Stimulated activated CD4-positive, alpha-beta T cell treated with anti-CD3 and anti-CD28 coated beads, Interleukin-4, amount 100 ng/mL, for 48 hours (primary cell): ENCODE data around the gene KCNK7.
"Not testable (repeated sequence)": the region's sequence is repeated elsewhere in the genome, so short reads cannot be mapped to it uniquely, and the experiment has no call there.

Experiments
- DNase-seq, 2 donors: peaks; one replicate each; pipeline ENCODE4 v3.0.0-alpha.2; 2020; ENCODE audit warnings: low read depth in 2 of 2

KCNK7 gene

DNA sequence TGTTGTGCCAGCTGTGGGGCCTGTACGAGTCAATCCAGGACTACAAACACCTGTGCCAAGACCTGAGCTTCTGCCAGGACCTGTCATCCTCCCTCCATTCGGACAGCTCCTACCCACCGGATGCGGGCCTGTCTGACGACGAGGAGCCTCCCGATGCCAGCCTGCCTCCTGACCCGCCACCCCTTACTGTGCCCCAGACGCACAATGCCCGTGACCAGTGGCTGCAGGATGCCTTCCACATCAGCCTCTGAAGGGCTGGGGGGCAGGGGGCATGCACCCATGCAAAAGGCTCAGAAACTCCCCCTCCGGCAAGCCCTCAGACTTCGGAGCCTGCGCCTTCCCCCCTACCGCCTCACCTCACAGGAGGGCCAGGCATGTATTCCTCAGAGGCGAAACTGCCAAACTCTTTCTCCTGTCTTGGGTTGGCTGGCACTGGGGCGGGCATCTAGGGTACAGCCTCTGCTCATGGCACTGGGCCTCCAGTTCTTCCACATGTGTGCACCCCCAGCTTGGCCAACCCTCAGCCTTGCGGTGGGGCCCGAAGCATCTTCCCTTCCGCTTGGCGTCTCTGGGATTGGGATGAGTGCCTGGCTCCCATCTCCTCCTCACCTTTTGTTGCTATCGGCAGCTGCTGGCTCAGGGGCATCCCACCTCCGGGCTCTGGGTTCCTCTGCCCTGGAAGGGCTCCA is 22.1 kb downstream of the KCNK7 start:
- DNase-seq, result no peak

DNA sequence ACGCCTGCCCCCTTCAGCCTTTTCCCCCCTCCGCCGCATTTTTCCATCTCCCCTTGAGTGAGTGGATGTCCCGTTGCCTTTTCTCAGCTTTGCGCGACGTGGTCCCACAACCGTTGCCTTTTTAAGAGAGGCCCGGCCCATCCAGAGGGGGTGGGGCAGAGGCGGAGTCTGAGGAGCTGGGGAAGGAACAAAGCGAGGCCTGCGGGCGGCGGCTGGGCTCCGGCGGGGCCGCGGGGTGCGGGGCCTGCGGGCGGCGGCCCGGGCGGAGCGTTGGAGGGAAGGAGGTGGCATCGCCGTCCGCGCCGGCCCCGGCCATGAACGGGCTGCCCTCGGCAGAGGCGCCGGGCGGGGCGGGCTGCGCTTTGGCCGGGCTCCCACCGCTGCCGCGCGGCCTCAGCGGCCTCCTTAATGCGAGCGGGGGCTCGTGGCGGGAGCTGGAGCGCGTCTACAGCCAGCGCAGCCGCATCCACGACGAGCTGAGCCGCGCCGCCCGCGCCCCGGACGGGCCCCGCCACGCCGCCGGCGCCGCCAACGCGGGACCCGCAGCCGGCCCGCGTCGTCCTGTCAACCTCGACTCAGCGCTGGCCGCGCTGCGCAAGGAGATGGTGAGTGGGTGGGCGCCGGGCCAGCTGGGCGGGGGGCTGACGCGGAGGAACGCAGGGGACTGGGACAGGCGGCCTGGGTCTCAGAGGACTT is 23.1 kb downstream of the KCNK7 start, which contains the start of gene FAM89B:
FAM89B (plus strand) TSS at position 183 of the 696 bp plus-strand sequence; CDS start at position 315, 132 bp downstream.
- DNase-seq, result peak; percentile 87 to 90

DNA sequence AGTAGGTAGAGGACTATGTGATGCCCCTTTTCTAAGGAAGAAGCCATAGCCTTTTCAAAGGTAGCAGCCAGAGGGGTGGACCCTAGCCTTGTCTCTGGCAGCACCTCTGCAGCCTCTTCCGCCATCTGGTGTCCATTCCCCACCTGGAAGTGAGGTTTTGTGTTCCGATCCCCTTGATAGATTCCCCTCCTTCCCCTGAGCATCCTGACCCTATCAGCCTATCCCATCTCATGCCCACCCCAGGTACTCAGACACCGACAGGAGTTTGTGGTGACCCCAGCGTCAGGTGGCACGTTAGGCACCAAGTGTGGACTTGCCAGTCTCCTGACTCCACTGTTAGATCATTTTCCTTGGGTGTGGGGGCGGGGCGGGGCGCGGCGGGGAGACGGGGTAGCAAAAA is 23.7 kb downstream of the KCNK7 start:
- DNase-seq, result no peak

DNA sequence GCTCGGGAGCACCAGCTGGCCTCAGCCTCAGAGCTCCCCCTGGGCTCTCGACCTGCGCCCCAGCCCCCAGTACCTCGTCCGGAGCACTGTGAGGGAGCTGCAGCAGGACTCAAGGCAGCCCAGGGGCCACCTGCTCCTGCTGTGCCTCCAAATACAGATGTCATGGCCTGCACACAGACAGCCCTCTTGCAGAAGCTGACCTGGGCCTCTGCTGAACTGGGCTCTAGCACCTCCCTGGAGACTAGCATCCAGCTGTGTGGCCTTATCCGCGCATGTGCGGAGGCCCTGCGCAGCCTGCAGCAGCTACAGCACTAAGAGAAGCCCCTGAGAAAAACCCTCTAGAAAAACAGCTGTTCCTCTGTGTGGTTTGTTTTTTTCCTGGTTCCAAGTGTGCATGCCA is 24.2 kb downstream of the KCNK7 start:
- DNase-seq, result no peak

DNA sequence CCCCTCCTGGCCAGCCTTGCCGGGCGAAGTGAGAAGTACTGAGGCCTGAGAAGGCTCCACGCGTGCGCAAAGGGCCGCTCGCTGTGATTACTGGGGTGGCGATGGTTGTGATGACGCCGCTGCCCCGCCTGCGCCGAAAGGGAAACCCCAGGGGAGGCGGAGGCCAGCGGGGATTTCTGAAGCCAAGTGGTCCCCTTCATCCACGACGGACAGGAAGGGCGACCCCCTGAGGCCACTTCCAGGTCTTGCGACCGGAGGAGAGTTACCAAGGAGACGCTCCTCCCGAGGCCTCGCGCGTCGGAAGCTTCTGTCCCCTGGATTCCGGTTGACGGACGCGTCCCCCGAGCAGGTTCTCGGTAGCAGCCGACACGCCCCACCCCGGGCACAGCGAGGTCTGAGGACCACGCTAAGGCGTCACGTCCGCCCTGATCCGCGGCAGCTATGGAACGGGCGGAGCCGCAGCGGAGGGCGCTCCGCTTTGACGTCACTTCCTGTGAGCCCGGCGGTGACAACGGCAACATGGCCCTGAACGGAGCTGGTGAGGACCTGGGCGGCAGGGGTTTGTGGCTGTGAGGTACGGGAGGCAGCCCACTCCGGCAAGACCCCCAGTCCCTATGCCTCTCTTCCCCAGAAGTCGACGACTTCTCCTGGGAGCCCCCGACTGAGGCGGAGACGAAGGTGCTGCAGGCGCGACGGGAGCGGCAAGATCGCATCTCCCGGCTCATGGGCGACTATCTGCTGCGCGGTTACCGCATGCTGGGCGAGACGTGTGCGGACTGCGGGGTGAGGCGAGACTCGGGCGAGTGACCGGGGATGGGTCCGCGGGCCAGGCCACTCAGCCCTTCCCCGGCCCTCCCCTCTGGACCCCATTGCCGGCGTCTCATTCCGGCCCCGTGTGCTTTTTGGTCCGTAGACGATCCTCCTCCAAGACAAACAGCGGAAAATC is 25.4 kb downstream of the KCNK7 start, which contains the start of gene ZNRD2:
ZNRD2 (plus strand) TSS at position 505 of the 946 bp plus-strand sequence; CDS start at position 520, 15 bp downstream.
- peak; percentile 96 to 99 for DNase-seq

DNA sequence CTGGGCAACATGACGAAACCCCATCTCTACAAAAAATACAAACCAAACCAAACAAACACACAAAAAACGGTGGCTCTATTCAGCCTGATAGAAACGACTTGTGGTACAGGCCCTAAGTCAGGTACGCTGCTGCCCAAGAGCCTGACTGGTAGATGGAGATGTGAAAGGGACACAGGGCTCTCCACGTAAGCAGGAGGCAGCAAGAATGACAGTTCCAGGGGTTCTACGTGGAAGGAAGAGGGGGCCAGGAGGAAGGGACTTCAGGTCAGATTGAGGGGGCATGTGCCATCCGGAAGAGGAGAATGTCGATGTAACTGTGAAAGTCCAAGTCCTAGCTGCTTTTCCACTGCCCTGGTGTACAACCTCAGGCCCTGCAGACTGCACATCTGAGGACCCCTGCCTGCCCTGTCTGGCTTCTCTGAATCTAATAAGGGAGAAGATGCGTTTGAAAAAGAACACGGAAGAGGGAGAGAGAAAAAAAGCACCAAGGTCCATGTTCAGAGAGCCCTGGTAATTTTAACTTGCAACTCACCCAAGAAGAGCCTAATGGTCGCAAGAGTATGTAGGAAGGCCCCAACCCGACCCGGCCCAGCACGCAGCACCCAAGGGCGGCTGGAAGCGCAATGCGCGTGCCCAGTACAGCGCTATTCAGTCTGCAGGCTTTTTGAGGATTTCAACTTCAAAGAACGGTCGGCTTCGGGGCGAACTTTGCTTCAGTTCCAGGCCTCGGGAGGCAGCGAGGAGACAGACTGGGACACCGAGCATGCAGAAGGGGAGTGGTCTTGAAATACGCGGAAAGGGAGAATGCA is 26.2 kb downstream of the KCNK7 start:
- DNase-seq, result peak in 1 of 2 donors; percentile 54

DNA sequence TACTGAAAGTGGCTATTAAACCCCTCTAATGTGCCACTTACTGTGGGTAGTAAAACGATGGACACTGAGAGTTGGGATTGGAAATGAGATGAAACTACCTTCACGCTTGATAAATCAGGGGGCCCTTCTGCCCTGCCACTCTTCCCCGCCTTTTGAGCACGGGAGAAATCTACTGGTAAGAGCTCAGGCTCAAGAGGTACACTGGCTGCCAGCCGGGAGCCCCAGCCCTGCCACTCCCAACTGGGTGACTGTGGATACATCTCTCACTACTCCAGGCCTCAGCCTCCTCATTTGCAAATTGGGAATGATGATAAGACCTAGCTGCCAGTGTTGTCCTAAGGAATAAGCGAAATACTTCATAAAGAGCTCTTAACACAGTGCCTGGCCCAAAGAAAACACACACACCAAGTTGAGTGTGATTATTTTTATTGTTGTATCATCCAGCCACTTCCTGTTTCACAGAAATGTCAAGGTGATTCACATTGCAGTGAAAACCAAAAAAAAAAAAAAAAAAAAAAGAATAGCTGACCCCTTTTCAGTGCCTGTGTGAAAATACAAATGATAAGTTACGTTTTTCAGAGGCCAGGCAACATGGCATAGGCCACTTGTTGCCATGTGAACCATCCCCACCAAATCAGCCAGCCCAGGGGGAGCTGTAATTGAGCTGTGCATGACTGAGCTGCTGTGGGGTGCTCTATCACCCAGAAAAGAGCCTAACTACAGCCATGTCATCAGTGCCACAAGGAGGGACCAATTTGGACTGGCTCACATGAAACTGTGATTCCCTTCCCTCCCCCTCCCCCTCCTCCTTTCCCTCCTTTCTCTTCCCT is 29.8 kb downstream of the KCNK7 start:
- no peak for DNase-seq

DNA sequence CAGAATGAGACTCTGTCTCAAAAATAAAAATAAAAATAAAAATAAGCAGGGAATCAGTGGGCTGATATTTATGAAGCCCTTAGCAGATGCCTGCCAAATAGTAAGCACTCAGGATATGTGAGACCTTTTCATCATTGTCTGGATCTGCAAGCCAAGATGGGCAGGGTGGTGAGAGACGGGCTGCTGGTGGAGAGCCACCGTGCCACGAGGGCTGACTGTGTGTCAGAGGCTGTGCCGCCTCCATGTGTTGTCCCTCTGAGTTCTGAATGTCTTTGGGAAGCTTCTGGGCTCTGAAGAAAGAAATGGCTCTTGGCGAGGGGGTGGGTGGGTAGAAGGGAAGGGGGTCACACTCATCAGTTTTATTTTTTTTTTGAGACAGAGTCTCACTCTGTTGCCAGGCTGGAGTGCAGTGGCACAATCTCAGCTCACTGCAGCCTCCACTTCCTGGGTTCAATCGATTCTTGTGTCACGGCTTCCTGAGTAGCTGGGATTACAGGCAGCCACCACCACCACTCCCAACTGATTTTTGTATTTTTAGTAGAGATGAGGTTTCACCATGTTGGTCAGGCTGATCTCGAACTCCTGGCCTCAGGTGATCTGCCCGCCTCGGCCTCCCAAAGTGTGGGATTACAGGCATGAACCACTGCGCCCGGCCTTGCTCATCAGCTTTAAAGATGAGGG is 30.6 kb downstream of the KCNK7 start:
- DNase-seq, result not testable (repeated sequence)

DNA sequence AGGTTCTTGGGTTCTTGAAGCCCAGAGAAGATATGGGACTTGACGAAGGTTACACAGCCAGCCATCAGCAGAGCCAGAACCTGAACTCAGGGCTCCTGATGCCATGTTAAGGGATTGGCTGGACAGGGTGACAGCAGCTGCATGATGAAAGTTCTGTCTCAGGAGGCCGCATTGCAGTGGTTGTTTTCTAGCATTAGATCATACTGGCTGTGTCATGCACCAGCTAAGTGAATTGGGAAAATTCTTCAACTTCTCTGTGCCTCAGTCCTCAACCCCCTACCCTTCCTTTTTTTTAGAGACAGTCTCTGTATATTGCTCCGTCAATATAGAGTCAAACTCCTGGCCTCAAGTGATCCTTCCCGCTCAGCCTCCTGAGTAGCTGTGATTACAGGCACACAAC is 32.0 kb downstream of the KCNK7 start:
- no peak for DNase-seq

DNA sequence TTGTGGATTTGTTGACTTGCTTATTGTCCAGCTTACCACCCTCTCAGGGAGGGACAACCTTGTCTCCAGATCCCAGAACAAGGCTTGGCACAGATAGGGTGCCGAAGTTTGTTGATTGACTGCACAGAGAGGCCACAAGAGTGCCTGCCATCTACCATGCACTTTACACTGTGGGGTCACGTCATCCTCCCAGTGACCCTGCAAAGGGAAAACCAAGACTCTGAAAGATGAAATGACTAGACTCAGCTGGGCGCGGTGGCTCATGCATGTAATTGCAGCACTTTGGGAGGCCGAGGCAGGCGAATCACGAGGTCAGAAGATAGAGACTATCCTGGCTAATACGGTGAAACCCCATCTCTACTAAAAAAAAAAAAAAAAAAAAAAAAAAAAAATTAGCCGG is 32.8 kb downstream of the KCNK7 start:
- DNase-seq, result no peak

DNA sequence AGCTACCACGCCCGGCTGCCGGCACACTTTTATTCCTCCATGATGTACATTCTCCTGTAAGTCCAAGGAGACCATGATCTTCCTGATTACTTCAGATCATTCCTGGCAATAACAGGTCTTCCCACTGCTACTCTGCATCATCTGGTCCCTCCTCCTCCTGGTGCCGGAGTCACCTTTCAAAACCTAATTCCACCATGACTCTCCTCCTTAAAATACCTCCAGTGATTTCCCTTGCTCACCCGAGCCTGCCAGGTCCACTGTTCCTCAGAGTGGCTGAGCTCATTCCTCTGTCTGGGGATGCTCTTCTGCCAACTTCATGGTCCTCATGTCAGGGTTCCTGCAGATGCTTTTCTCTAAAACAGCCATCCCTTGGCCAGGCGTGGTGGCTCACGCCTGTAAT is 33.6 kb downstream of the KCNK7 start:
- DNase-seq, result no peak

DNA sequence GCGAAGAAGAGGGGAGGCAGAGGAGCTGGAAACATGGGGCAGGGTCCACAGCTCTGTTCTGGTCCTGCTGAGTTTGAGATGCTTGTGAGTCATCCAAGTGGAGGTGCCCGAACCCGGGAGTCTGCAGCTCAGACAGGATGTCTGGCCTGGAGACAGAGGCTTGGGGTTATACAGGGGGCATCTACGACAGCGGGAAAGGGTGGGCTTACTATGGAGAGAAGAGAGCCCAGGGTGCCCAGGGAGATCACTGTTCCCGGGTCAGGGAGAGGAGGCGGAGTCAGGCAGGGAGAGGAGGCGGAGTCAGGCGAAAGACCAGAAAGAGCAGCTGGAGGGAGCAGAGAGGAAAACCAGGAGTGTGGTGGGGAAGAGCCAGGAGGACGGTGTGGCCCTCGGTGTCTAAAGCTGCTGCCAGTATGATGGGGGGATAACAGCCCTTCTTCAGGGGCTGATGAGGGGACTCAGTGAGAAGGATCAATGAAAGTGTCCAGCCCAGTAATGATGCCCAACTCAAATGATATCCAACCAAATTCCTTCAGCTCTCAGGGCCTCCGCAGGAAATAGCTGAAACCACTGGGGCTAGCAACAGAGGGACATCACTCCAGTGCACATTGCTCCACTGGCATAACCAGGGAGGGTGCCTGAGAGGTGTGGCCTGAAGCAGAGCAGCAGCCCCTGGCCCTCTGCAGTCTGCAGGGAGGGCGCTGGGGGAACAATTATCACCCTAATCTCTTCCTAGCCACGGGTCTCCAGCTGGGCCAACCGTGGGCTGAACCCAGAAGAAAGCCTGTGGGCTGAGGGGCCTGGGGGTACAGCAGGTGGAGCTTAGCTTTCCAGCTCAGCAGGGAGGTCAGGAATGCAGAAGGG is 34.8 kb downstream of the KCNK7 start:
- no peak for DNase-seq

DNA sequence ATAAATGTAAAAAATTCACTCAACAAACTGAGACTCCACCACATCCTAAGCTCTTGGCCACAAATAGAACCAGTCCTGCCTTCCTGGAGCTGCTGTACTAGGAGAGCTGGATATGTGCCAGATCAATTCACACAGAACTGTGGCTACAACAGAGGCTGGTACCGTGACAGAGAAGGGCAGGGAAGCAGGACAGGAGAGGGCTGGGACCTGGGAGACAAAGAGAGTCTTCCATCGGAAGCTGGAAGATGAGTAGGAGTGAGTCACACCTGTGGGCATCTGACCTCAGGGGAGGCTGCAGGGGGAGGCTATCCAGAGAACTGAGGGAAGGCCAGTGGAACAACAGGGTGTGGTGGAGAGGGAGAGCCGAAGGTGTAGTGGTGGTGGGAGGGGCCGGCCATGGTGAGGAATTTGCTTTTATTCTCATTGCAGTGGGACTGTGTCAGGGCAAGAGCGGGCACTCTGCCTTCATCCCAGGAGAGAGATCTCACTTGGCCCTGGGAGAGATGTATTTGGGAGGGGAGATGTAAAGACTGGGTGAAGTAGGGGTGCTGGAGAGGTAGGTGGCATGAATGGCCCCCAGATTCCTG is 35.6 kb downstream of the KCNK7 start:
- no peak for DNase-seq

DNA sequence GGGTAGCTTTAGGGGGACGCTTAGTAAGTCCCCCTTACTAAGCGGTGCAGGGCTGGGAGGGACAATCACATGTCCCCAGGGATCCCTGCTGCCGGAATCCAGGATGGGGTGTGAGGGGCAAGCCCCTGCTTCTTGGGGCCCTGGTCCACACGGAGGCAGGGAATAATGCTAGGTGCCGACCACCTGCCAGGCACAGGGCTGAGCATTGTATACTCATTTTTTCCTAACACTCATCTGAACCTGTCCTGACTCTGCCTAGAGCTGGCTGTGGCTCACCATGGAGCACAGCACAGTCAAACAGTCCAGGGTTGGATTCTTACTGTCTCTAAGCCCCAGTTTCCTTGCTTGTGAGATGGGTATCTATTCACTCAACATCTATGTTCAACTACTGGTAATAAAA is 36.1 kb downstream of the KCNK7 start:
- no peak for DNase-seq

DNA sequence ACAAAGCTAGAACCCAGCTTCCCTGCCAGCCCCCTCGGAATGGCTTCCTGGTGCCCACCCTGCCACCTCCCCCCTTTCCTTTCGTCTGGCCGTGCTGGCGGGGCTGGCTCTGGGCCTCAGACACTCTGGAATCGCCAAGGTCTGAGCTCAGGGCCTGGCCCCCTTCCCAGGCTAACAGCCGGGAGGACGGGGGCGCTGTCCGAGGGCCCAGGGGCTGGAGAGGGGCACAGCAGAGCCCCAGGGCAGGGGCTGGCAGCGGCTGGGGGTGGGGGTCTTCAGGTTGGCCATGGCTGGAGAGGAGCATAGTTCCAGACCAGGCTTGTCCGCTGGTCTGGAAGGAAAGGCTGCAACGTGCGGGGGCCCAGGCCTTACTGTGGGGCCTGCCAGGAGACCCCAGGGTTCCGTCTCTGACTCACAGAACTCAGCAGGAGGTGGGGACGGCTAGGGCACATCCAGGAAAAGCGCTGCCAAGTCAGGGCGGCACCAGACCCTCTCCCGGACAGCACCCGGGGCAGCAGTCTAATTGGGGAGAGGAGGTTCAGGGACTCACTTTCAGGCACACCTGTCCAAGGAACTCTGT is 36.6 kb downstream of the KCNK7 start:
- DNase-seq, result no peak

DNA sequence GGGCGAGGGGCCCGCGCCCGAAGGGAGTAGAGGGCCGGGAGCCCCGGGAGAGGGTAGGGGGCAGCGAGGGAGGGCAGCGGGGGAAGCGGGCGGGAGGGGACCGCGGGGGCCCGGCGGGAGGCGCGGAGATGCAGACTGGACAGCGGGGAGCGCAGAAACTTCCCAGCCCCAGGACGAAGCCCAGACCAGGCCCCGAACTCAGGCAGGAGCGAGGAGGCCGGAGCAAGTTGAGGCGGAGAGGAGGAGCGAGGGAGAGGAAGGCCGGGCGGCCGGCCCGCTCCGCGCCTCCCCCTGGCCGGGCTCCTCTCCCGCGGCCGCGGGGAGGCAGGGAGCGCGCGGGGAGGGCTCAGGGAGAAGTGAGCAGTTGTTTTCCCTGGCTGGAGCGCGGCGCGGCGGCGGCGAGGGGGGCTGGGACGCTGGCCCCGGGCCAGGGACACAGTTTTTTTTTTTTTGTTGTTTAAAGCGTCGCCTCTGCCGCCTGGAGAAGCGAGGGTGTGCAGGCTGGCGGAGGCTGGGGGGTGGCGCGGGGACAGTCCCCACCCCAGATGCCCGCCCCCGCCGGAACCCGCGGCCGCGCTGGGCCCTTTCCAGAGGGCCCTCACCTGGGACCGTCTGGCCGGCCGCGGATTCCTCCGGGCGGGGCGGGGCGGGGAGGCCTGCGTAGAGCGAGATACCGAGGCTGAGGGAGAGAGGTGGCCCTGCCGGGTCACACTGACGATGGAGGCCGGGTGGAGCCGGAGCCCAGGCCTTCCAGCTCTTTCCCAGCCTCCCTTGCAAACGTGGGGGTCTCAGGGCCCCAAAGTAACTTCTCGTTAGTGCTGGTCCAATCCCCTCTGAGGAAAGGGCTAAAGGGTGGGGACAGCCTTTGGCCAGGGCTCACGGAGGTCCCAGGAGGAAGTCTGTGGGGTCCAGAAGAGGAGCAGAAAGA is 37.3 kb downstream of the KCNK7 start, which contains the start of gene LTBP3:
LTBP3 (minus strand) TSS at position 358 of the 928 bp plus-strand sequence. CDS start 400 bp downstream, outside the sequence.
- no peak for DNase-seq
